ENCODE measurements around the gene MTCL3.

MTCL3 gene

DNA sequence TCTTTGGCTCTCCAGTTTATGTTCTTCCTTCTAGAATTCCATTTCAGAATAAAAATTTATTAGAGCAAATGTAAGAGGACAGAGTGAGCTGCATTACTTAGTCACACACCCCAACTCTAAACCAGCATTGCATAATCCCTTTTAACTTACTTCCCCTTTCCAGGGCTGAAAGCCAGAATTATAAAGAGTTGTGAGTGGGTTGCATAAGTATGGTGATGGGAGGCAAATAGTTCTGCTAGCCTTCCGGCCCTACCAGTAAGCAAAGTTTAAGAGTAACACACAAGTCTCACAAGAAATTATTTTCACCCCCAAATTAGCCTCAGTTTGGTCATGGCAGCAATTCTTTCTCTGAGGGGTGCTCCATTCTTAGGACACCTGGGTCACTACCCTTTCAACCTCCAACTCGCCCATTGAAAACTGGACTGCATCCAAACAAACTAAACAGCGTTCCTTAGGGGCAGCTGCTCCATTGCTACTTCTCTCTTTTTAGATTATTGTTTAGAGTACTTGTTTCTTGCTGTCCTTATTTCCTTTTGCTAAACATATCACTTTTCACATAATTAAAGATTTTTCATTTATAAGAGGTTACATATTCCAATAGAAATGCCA, 61.6 kb downstream of the MTCL3 start:
- H3K4me2 ChIP-seq (ENCODE audit: low read length) = no peak overlapping the region
- H3K9me2 ChIP-seq (ENCODE audit: insufficient read depth, low read length) = no peaks in the 10 kb centered on the region
- H3K36me3 ChIP-seq (ENCODE audit: insufficient read depth, low read length) = no peaks in the 10 kb centered on the region
- TF ChIP-seq, protein P1, sequence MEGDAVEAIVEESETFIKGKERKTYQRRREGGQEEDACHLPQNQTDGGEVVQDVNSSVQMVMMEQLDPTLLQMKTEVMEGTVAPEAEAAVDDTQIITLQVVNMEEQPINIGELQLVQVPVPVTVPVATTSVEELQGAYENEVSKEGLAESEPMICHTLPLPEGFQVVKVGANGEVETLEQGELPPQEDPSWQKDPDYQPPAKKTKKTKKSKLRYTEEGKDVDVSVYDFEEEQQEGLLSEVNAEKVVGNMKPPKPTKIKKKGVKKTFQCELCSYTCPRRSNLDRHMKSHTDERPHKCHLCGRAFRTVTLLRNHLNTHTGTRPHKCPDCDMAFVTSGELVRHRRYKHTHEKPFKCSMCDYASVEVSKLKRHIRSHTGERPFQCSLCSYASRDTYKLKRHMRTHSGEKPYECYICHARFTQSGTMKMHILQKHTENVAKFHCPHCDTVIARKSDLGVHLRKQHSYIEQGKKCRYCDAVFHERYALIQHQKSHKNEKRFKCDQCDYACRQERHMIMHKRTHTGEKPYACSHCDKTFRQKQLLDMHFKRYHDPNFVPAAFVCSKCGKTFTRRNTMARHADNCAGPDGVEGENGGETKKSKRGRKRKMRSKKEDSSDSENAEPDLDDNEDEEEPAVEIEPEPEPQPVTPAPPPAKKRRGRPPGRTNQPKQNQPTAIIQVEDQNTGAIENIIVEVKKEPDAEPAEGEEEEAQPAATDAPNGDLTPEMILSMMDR (conservative IDR thresholded peaks at IDR 0.05; ENCODE audit: low read length) = no peak
- no peak for DNase-seq (ENCODE audit: low spot score)
- H3K4me3 ChIP-seq (ENCODE audit: low read depth, low read length, poor library complexity, severe bottlenecking) = no peak overlapping the region
- H4K20me1 ChIP-seq (ENCODE audit: insufficient read depth, low read length) = no peaks in the 10 kb centered on the region
- intact Hi-C loops (cut with micrococcal nuclease; ENCODE audit: unreplicated experiment) = no loop called here
- POLR2A ChIA-PET = no interaction called here
- no peaks in the 10 kb centered on the region for H3K9me3 ChIP-seq (ENCODE audit: low read length)
- CTCF ChIA-PET (ENCODE audit: unreplicated experiment) = no interaction called here
- BruUV-seq (replicated peaks) = no TSS peak
- H3K79me2 ChIP-seq (ENCODE audit: insufficient read depth, low read depth, low read length) = no peaks in the 10 kb centered on the region
- no peak overlapping the region for H3K27ac ChIP-seq (ENCODE audit: low read depth, low read length, poor library complexity, severe bottlenecking)
- H2AFZ ChIP-seq (ENCODE audit: low read length) = no peak overlapping the region
- H3K4me1 ChIP-seq (ENCODE audit: insufficient read depth, low read length, poor library complexity, severe bottlenecking) = no peaks in the 10 kb centered on the region

DNA sequence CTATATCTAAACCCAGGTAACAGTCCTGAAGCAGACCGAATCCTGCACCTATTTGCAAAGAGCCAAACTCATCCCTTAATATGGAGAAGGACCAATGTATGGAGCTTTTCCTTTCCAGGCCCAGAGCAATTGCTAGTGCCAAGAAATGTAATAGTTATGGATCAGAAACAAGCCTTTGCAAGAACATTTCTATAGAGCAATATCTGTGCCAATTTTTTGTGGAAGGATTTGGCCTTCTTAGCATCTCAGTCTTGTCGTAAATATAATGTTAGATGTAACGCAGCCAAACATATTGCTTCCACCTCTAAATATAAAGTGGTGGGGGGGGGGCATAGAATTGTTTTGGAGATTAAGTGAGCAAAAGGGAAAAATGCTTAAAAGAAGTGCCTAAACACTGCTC, 62.7 kb downstream of the MTCL3 start:
- Histone ChIP-seq H2AFZ (ENCODE audit: low read length) (no peak overlapping the region), H3K4me1 (ENCODE audit: insufficient read depth, low read length, poor library complexity, severe bottlenecking) (no peaks in the 10 kb centered on the region), H3K4me2 (ENCODE audit: low read length) (no peak overlapping the region), H3K9me2 (ENCODE audit: insufficient read depth, low read length) (no peaks in the 10 kb centered on the region), H3K9me3 (ENCODE audit: low read length) (no peaks in the 10 kb centered on the region), H4K20me1 (ENCODE audit: insufficient read depth, low read length) (no peaks in the 10 kb centered on the region), H3K79me2 (ENCODE audit: insufficient read depth, low read depth, low read length) (no peaks in the 10 kb centered on the region), H3K27ac (ENCODE audit: low read depth, low read length, poor library complexity, severe bottlenecking) (no peak overlapping the region), H3K36me3 (ENCODE audit: insufficient read depth, low read length) (no peaks in the 10 kb centered on the region), H3K4me3 (ENCODE audit: low read depth, low read length, poor library complexity, severe bottlenecking) (no peak overlapping the region)
- intact Hi-C loops (cut with micrococcal nuclease; ENCODE audit: unreplicated experiment) = no loop called here
- ChIA-PET POLR2A (interaction anchor here (0.6 kb wide), 1 partner anchor 412 kb away, joined by 3 read pairs; no protein-coding TSS in a partner anchor), CTCF (ENCODE audit: unreplicated experiment) (no interaction called here)
- BruUV-seq (replicated peaks) = no TSS peak
- TF ChIP-seq EZH2phosphoT487 (IDR thresholded peaks at IDR 0.05; ENCODE audit: borderline replicate concordance, low read depth, low read length) = no peak
- TF ChIP-seq, protein P1 (conservative IDR thresholded peaks at IDR 0.05; ENCODE audit: low read length) = no peak
- DNase-seq (ENCODE audit: low spot score) = no peak

DNA sequence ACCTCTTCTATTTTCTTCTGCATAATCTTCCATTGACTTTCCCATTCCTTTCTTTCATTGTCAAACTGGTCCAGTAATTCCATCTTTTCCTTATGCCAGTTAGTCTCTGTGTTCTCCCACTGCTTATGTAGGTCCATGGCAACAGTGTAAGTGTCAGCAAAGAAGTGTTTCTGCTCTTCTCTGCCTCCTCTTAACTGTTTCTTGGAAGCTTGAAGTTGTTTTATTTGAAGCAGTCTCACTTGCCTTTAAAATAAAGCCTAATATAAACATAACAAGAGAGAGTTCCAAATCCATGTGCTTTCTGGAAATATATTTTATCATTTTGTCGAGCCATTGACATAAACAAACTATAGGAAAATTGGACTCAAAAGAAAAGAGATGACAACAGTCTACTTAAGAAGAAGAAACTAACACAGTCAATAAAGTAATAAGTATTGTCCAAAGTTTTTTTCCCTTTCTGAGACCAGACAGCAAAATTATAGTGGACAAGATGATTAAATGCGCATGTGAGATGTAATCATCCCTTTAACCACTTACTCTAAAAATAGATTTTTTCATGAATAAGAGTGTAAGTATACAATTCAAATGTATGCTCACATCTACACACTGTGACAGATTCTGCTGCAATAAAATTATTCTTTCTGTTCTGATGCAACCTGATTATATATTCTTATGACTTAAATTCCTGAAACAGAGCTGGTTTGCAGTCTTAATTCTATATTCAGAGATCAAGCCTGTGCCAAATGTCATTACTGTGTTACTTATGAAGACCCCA, 65.1 kb downstream of the MTCL3 start:
- TF ChIP-seq, protein P1 (conservative IDR thresholded peaks at IDR 0.05; ENCODE audit: low read length) = no peak
- no peak for TF ChIP-seq EZH2phosphoT487 (IDR thresholded peaks at IDR 0.05; ENCODE audit: borderline replicate concordance, low read depth, low read length)
- H4K20me1 ChIP-seq (ENCODE audit: insufficient read depth, low read length) = no peaks in the 10 kb centered on the region
- no peak overlapping the region for H3K4me2 ChIP-seq (ENCODE audit: low read length)
- H3K9me2 ChIP-seq (ENCODE audit: insufficient read depth, low read length) = no peaks in the 10 kb centered on the region
- no peak overlapping the region for H3K27ac ChIP-seq (ENCODE audit: low read depth, low read length, poor library complexity, severe bottlenecking)
- ChIA-PET CTCF (ENCODE audit: unreplicated experiment) (no interaction called here), POLR2A (interaction anchor here (0.6 kb wide), 1 partner anchor 62 kb away, joined by 3 read pairs; no protein-coding TSS in a partner anchor)
- H3K36me3 ChIP-seq (ENCODE audit: insufficient read depth, low read length) = no peaks in the 10 kb centered on the region
- H2AFZ ChIP-seq (ENCODE audit: low read length) = no peak overlapping the region
- intact Hi-C loops (cut with micrococcal nuclease; ENCODE audit: unreplicated experiment) = no loop called here
- no peaks in the 10 kb centered on the region for H3K9me3 ChIP-seq (ENCODE audit: low read length)
- no peaks in the 10 kb centered on the region for H3K79me2 ChIP-seq (ENCODE audit: insufficient read depth, low read depth, low read length)
- no peak for DNase-seq (ENCODE audit: low spot score)
- no peak overlapping the region for H3K4me3 ChIP-seq (ENCODE audit: low read depth, low read length, poor library complexity, severe bottlenecking)
- BruUV-seq (replicated peaks) = no TSS peak
- H3K4me1 ChIP-seq (ENCODE audit: insufficient read depth, low read length, poor library complexity, severe bottlenecking) = no peaks in the 10 kb centered on the region

Data from OCI-LY7 (cell line).